ENCODE results near the gene IDH3A. TPM values are rescaled to one million over a fixed set of nuclear protein-coding genes. Genes with fewer than 3 reads are reported as not detected.
A peak's percentile ranks its signal among the peaks of the same experiment; 100 is the strongest.

Gene IDH3A
- total RNA-seq, 2 experiments from 2014 or later = 47.0 to 140 TPM

GRCh38 chr15:78130466-78131294, 18.5 kb upstream of the IDH3A start:
- Histone ChIP-seq H3K9me3 (ENCODE audit: low read length) (no peaks in the 10 kb centered on the region), H3K36me3 (ENCODE audit: insufficient read depth, low read length) (no peaks in the 10 kb centered on the region), H3K27ac (ENCODE audit: low read depth, low read length, poor library complexity, severe bottlenecking) (no peak overlapping the region), H3K4me1 (ENCODE audit: insufficient read depth, low read length, poor library complexity, severe bottlenecking) (peaks cover 8% of the 10 kb centered on the region), H3K4me2 (ENCODE audit: low read length) (peak overlapping the region; percentile 95; the same call in 1 of the 2 replicates), H3K9me2 (ENCODE audit: insufficient read depth, low read length) (no peaks in the 10 kb centered on the region), H3K4me3 (ENCODE audit: low read depth, low read length, poor library complexity, severe bottlenecking) (peak overlapping the region; percentile 80), H4K20me1 (ENCODE audit: insufficient read depth, low read length) (no peaks in the 10 kb centered on the region), H2AFZ (ENCODE audit: low read length) (no peak overlapping the region), H3K79me2 (ENCODE audit: insufficient read depth, low read depth, low read length) (no peaks in the 10 kb centered on the region)
- intact Hi-C loops (cut with micrococcal nuclease; ENCODE audit: unreplicated experiment) = loop anchor here (1.0 to 5.0 kb wide), 4 partner anchors 19 to 112 kb away; partner anchors contain the start of gene IDH3A
- ChIA-PET POLR2A (interaction anchor here (1.5 kb wide), 1 partner anchor 40 kb away, joined by 4 read pairs; no protein-coding TSS in a partner anchor), CTCF (ENCODE audit: unreplicated experiment) (interaction anchor here (1.1 to 2.0 kb wide), 3 partner anchors 9 to 109 kb away, joined by 3 to 14 read pairs (median 4); no protein-coding TSS in a partner anchor)
- BruUV-seq (replicated peaks) = no TSS peak
- TF ChIP-seq EZH2phosphoT487 (IDR thresholded peaks at IDR 0.05; ENCODE audit: borderline replicate concordance, low read depth, low read length) (no peak), CTCF (conservative IDR thresholded peaks at IDR 0.05; ENCODE audit: low read length) (no peak)
- no peak for DNase-seq (ENCODE audit: low spot score)

- Histone ChIP-seq H3K4me3 (ENCODE audit: low read depth, low read length, poor library complexity, severe bottlenecking) (peak within 1 kb of the TSS; percentile 80), H4K20me1 (ENCODE audit: insufficient read depth, low read length) (no peaks in the 10 kb centered on the region), H3K4me2 (ENCODE audit: low read length) (peak within 1 kb of the TSS; percentile 95), H3K79me2 (ENCODE audit: insufficient read depth, low read depth, low read length) (no peaks in the 10 kb centered on the region), H3K27ac (ENCODE audit: low read depth, low read length, poor library complexity, severe bottlenecking) (no peak within 1 kb of the TSS), H3K4me1 (ENCODE audit: insufficient read depth, low read length, poor library complexity, severe bottlenecking) (peaks cover 8% of the 10 kb centered on the region), H2AFZ (ENCODE audit: low read length) (peak within 1 kb of the TSS; percentile 94), H3K36me3 (ENCODE audit: insufficient read depth, low read length) (no peaks in the 10 kb centered on the region), H3K9me2 (ENCODE audit: insufficient read depth, low read length) (no peaks in the 10 kb centered on the region), H3K9me3 (ENCODE audit: low read length) (no peaks in the 10 kb centered on the region)
- ChIA-PET CTCF (ENCODE audit: unreplicated experiment) (interaction anchor here (1.1 to 2.0 kb wide), 2 partner anchors 10 to 64 kb away, joined by 3 to 14 read pairs; no protein-coding TSS in a partner anchor), POLR2A (interaction anchor here (0.6 to 1.5 kb wide), 4 partner anchors 8 to 167 kb away, joined by 3 to 4 read pairs (median 3); no protein-coding TSS in a partner anchor)
- intact Hi-C loops (cut with micrococcal nuclease; ENCODE audit: unreplicated experiment) = loop anchor here (1.0 to 5.0 kb wide), 4 partner anchors 18 to 111 kb away; partner anchors contain the start of gene IDH3A
- BruUV-seq (replicated peaks) = TSS peak; percentile 78
- TF ChIP-seq CTCF (conservative IDR thresholded peaks at IDR 0.05; ENCODE audit: low read length) = peak; percentile 75
- TF ChIP-seq EZH2phosphoT487 (IDR thresholded peaks at IDR 0.05; ENCODE audit: borderline replicate concordance, low read depth, low read length) = no peak
- DNase-seq (ENCODE audit: low spot score) = peak; percentile 86
Measured at GRCh38 chr15:78131295-78132061, 17.7 kb upstream of the IDH3A start, which contains the start of gene CIB2. Gene CIB2 (minus strand): TSS chr15:78131445. CDS start chr15:78131215, 230 bp downstream.
